Brain pericyte (primary cell): ENCODE results near the gene MLH3.

Experiments used
- DNase-seq: peaks from one replicate; pipeline ENCODE4 v3.0.0-alpha.2; 2012; ENCODE audit warnings: low read depth, low spot score

MLH3 gene

GRCh38 chr14:74985028-74985310 is 66.3 kb downstream of the MLH3 start:
- no peak for DNase-seq

GRCh38 chr14:74984236-74985027 is 66.8 kb downstream of the MLH3 start:
- DNase-seq: no peak

- DNase-seq: no peak
Observed at GRCh38 chr14:74983343-74983742, 67.9 kb downstream of the MLH3 start.

GRCh38 chr14:74982661-74983060 is 68.6 kb downstream of the MLH3 start:
- no peak for DNase-seq

- no peak for DNase-seq
Observed at GRCh38 chr14:74981833-74982232, 69.4 kb downstream of the MLH3 start.

- no peak for DNase-seq
Observed at GRCh38 chr14:74981462-74981782, 69.8 kb downstream of the MLH3 start.

GRCh38 chr14:74980731-74981461 is 70.4 kb downstream of the MLH3 start:
- peak; percentile 87 for DNase-seq

- DNase-seq: no peak
Observed at GRCh38 chr14:74980398-74980730, 70.9 kb downstream of the MLH3 start.

GRCh38 chr14:74979442-74980397 is 71.5 kb downstream of the MLH3 start:
- DNase-seq: peak; percentile 67

GRCh38 chr14:74979029-74979428 is 72.2 kb downstream of the MLH3 start:
- DNase-seq: no peak

GRCh38 chr14:74978416-74978947 is 72.8 kb downstream of the MLH3 start:
- DNase-seq: no peak

- DNase-seq: no peak
Observed at GRCh38 chr14:74977901-74978385, 73.3 kb downstream of the MLH3 start.

- no peak for DNase-seq
Observed at GRCh38 chr14:74977164-74977900, 73.9 kb downstream of the MLH3 start.

- no peak for DNase-seq
Observed at GRCh38 chr14:74976264-74977113, 74.8 kb downstream of the MLH3 start.

GRCh38 chr14:74975059-74975810 is 76.0 kb downstream of the MLH3 start:
- no peak for DNase-seq

- no peak for DNase-seq
Observed at GRCh38 chr14:74974364-74975058, 76.8 kb downstream of the MLH3 start.

GRCh38 chr14:74973905-74974363 is 77.3 kb downstream of the MLH3 start:
- DNase-seq: no peak

- DNase-seq: no peak
Observed at GRCh38 chr14:74973003-74973653, 78.1 kb downstream of the MLH3 start.
